Endothelial cell of umbilical vein (primary cell): ENCODE data around the gene GGTA1. TPM values are rescaled to one million over a fixed set of nuclear protein-coding genes. Genes with fewer than 3 reads are reported as not detected.

Experiments
- BruUV-seq: library from RNA; stranded (reverse); fragments of 400-500 nt; replicated peaks from 2 replicates; lab custom pipeline; 2021; lab: Mats Ljungman, UMichigan
- CTCF ChIA-PET: fragments of 300-600, 350-600 bp; sonication (Branson Sonifier 250); formaldehyde crosslinking; loops from one replicate; lab custom pipeline; 2021; ENCODE audit warnings: antibody characterized with exemption, inconsistent platforms; lab: Charles Lee
- POLR2A ChIA-PET: fragments of 300-600, 350-600 bp; sonication (Branson Sonifier 250); formaldehyde crosslinking; loops from one replicate; lab custom pipeline; 2021; ENCODE audit warnings: antibody characterized with exemption, inconsistent platforms; lab: Charles Lee
- DNase-seq: peaks from one replicate; pipeline ENCODE4 v3.0.0-alpha.2; 2011; ENCODE audit warnings: low read depth, low spot score
- FAIRE-seq: peaks from 2 replicates; lab custom pipeline; 2011; peaks lifted over from hg19 to GRCh38; lab: Jason Lieb, UNC
- H2AFZ ChIP-seq: 2 replicates; pipeline ENCODE4 v1.6.0; 2012; ENCODE audit warnings: low read depth, low read length, control low read depth, inconsistent platforms
- H3K27ac ChIP-seq: 2 replicates; pipeline ENCODE4 v1.5.1; 2011; ENCODE audit warnings: low read depth, mild to moderate bottlenecking, control low read depth, low read length, moderate library complexity; ENCODE audit not compliant: insufficient read depth
- H3K27me3 ChIP-seq, 2 experiments: 2 replicates each; pipeline versions ENCODE4 v1.6.0 to v1.6.1; 2011; ENCODE audit warnings: low read length in 2 of 2, mixed read lengths in 1 of 2; ENCODE audit not compliant: control insufficient read depth in 2 of 2, insufficient read depth in 2 of 2
- H3K36me3 ChIP-seq, 2 experiments: 2 replicates in 1 of 2; 3 replicates in 1 of 2; pipeline ENCODE4 v1.5.1; 2011; ENCODE audit warnings: low read length in 2 of 2, mild to moderate bottlenecking in 1 of 2, moderate library complexity in 1 of 2; ENCODE audit not compliant: control insufficient read depth in 2 of 2, insufficient read depth in 2 of 2; ENCODE audit errors: extremely low read depth in 1 of 2
- H3K4me1 ChIP-seq: 3 replicates; pipeline ENCODE4 v1.5.1; 2011; ENCODE audit warnings: mild to moderate bottlenecking, low read length; ENCODE audit not compliant: control insufficient read depth, insufficient read depth; ENCODE audit errors: extremely low read depth
- H3K4me2 ChIP-seq: 2 replicates; pipeline ENCODE4 v1.6.1; 2011; ENCODE audit warnings: low read length, control low read depth, mixed read lengths; ENCODE audit not compliant: insufficient read depth
- H3K4me3 ChIP-seq, 3 experiments: fragments of 200-600 bp in 1 of 3; sonication (generic), shearing (Covaris generic) in 1 of 3; replicated peaks in 1 of 3; 2 replicates each; pipeline ENCODE4 v1.5.1; 2011 to 2016; ENCODE audit warnings: control low read depth in 3 of 3, low read length in 3 of 3, mild to moderate bottlenecking in 2 of 3, inconsistent platforms in 1 of 3, low read depth in 1 of 3, moderate library complexity in 1 of 3; ENCODE audit not compliant: insufficient read depth in 1 of 3
- H3K79me2 ChIP-seq: 2 replicates; pipeline ENCODE4 v1.6.0; 2012; ENCODE audit warnings: low read length, inconsistent platforms; ENCODE audit not compliant: control insufficient read depth, insufficient read depth
- H3K9ac ChIP-seq: replicated peaks from 2 replicates; pipeline ENCODE3; 2011; ENCODE audit warnings: low read length, control low read depth; ENCODE audit not compliant: insufficient read depth; ENCODE audit errors: extremely low read depth
- H3K9me1 ChIP-seq: replicated peaks from 3 replicates; pipeline ENCODE4 v1.6.0; 2011; ENCODE audit warnings: mild to moderate bottlenecking, low read length; ENCODE audit not compliant: control insufficient read depth, insufficient read depth; ENCODE audit errors: extremely low read depth
- H3K9me3 ChIP-seq: replicated peaks from 2 replicates; pipeline ENCODE4 v1.5.1; 2012; ENCODE audit warnings: low read length, inconsistent platforms; ENCODE audit not compliant: control insufficient read depth, insufficient read depth
- H4K20me1 ChIP-seq: replicated peaks from 2 replicates; pipeline ENCODE3; 2011; ENCODE audit warnings: mild to moderate bottlenecking, low read length; ENCODE audit not compliant: control insufficient read depth, insufficient read depth; ENCODE audit errors: extremely low read depth
- CTCF ChIP-seq, 2 donors: IDR thresholded peaks; 1 replicate in 1 of 2; 2 replicates in 1 of 2; pipeline ENCODE4 v1.5.1; 2011; ENCODE audit warnings: low read length in 2 of 2, mild to moderate bottlenecking in 2 of 2, moderate library complexity in 2 of 2, control low read depth in 1 of 2, inconsistent platforms in 1 of 2, low read depth in 1 of 2; ENCODE audit not compliant: insufficient read depth in 1 of 2; ENCODE audit errors: extremely low read depth in 1 of 2
- EZH2 ChIP-seq: IDR thresholded peaks from 2 replicates; pipeline ENCODE4 v1.6.1; 2012; ENCODE audit warnings: borderline replicate concordance, low read depth, mild to moderate bottlenecking, moderate library complexity, low read length, inconsistent platforms; ENCODE audit not compliant: severe bottlenecking
- FOS ChIP-seq: IDR thresholded peaks from 2 replicates; pipeline ENCODE4 v1.6.1; 2011; ENCODE audit warnings: mild to moderate bottlenecking, low read length, moderate library complexity, borderline replicate concordance; ENCODE audit not compliant: insufficient read depth
- GATA2 ChIP-seq: IDR thresholded peaks from 2 replicates; pipeline ENCODE4 v1.7.0; 2011; ENCODE audit warnings: low read depth, mild to moderate bottlenecking, moderate library complexity, mixed read lengths, low read length; ENCODE audit not compliant: insufficient read length, insufficient read depth
- JUN ChIP-seq: IDR thresholded peaks from 2 replicates; pipeline ENCODE4 v1.6.1; 2011; ENCODE audit warnings: borderline replicate concordance, low read depth; ENCODE audit not compliant: insufficient read length, insufficient read depth
- MYC ChIP-seq: IDR thresholded peaks from one replicate; pipeline ENCODE4 v1.6.1; 2011; ENCODE audit warnings: mild to moderate bottlenecking, low read depth, low read length
- POLR2A ChIP-seq: IDR thresholded peaks from 2 replicates; pipeline ENCODE4 v1.6.1; 2012; ENCODE audit warnings: low read depth, mild to moderate bottlenecking, control low read depth, low read length
- POLR2AphosphoS5 ChIP-seq: IDR thresholded peaks from 2 replicates; pipeline ENCODE4 v1.6.1; 2012; ENCODE audit warnings: low read depth, mild to moderate bottlenecking, control low read depth, low read length, moderate library complexity; ENCODE audit not compliant: insufficient read depth
- dilution Hi-C: fragments of 300-500 bp; cut with MboI; formaldehyde crosslinking; loops from one replicate; pipeline ENCODE4 v1.15.0; 2019; ENCODE audit warnings: low sequenced_read_pairs; ENCODE audit not compliant: extremely low pct_ligation_motif_present
- intact Hi-C: fragments of 100-400 bp; cut with micrococcal nuclease; formaldehyde crosslinking; loops from one replicate; pipeline ENCODE4 v1.10.0; 2022
- polyA plus RNA-seq, 4 experiments: library from polyadenylated mRNA; depleted of rRNA in 3 of 4; stranded (reverse) in 3 of 4; unstranded in 1 of 4; fragments of >200 nt; gene quantifications; 2 replicates each; pipeline versions ENCODE4 v1.2.1 to v1.2.3, GENCODE V29; 2011 to 2012; ENCODE audit warnings: missing spikeins in 1 of 4
- total RNA-seq: library from RNA; stranded (reverse); gene quantifications from 2 replicates; pipeline ENCODE4 v1.2.3, GENCODE V29; 2021
- TF ChIP-seq, protein P1 (sequence below): IDR thresholded peaks from 2 replicates; pipeline ENCODE4 v1.6.1; 2011; ENCODE audit not compliant: insufficient read depth, insufficient read length

The GGTA1 gene
- total and polyA plus RNA-seq, 2 donors (not counting 3 experiments of a cell fraction or from before 2014, with no cell fraction given) = not detected

DNA sequence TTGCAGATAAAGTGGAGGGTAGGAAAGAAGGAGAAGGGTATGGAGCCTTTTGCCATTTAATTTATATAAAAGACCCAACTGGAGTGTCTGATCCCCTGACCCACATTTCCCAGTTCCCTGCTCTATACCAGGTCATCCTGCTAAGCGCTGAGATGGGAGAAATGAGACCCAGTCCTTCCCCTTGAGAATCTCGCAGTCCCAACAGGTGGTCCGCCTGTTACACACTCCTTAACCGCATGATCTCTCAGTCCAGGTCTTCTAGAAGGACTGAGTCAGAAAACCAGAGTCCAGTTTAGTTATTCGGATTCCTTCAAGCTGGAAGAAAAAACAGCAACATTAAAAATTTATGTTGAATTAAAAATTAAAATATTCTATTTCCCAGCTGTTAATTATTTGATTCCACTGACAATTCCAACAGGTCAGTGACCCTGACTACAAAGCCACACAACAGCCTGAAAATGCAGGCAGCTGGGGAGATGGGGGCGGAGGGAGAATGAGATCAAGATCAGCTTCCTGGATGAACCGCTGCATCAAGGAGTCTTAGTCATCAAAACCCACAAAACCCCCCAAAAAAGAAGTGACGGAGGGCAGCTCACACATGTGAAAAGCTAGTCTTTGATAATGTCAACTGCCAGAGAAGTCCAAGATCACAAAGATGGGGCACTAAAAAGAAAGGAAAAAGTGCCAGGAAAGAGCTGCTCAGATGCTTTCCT lies 44.0 kb downstream of the GGTA1 start:
- TF ChIP-seq EZH2 (no peak), FOS (no peak), CTCF (IDR thresholded peaks at IDR 0.05; ENCODE audit: extremely low read depth in 1 of 2, insufficient read depth in 1 of 2, low read depth in 1 of 2, low read length in 2 of 2) (no peak), GATA2 (no peak), MYC (no peak), POLR2AphosphoS5 (no peak), JUN (no peak), POLR2A (no peak)
- TF ChIP-seq, protein P1, sequence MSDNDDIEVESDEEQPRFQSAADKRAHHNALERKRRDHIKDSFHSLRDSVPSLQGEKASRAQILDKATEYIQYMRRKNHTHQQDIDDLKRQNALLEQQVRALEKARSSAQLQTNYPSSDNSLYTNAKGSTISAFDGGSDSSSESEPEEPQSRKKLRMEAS = no peak
- FAIRE-seq = no peak
- no TSS peak for BruUV-seq
- Histone ChIP-seq H3K9me1 (no peaks in the 10 kb centered on the region), H3K27me3 (peaks cover 0 to 7% of the 10 kb centered on the region in 2 experiments), H3K79me2 (no peaks in the 10 kb centered on the region), H4K20me1 (no peaks in the 10 kb centered on the region), H3K4me3 (no peak overlapping the region), H3K36me3 (no peaks in the 10 kb centered on the region), H3K4me2 (no peak overlapping the region), H3K27ac (no peak overlapping the region), H3K4me1 (no peaks in the 10 kb centered on the region), H3K9me3 (no peaks in the 10 kb centered on the region), H2AFZ (no peak overlapping the region), H3K9ac (no peak overlapping the region)
- CTCF ChIA-PET = interaction anchor here (1.2 to 2.2 kb wide), 3 partner anchors 7 to 23 kb away, joined by 3 to 9 read pairs (median 3); no protein-coding TSS in a partner anchor
- dilution Hi-C loops (no loop called here), intact Hi-C loops (no loop called here)
- no peak for DNase-seq
- POLR2A ChIA-PET = no interaction called here
